ENCODE results near the gene ARHGEF39. TPM values are rescaled to one million over a fixed set of nuclear protein-coding genes. Genes with fewer than 3 reads are reported as not detected.

ARHGEF39 gene
- total and polyA plus RNA-seq, 4 donors = 0.25 to 1.8 (median 1.2) TPM

DNA sequence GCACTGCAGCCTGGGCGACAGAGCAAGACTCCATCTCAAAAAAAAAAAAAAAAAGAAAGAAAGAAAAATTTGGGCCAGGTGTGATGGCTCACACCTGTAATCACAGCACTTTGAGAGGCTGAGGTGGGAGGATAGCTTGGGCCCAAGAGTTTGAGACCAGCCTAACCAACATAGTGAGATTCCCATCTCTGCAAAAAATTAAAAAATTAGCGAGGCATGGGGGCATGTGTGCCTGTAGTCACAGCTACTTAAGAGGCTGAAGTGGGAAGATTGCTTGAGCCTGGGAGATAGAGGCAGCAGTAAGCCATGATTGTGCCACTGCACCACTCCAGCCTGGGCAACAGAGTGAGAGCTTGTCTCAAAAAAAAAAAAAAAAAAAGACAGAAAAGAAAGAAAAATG lies 11.4 kb downstream of the ARHGEF39 start:
- H3K27me3 ChIP-seq (ENCODE audit: control insufficient read depth in 1 of 2, insufficient read depth in 2 of 2, low read length in 1 of 2) = no peaks in the 10 kb centered on the region
- ATAC-seq (ENCODE audit: low FRiP score) (no peak), DNase-seq (no peak)
- no peak overlapping the region for H3K4me3 ChIP-seq (ENCODE audit: low read length in 2 of 2)
- H3K9me3 ChIP-seq (ENCODE audit: control insufficient read depth, low read length) = no peaks in the 10 kb centered on the region
- no peaks in the 10 kb centered on the region for H3K4me1 ChIP-seq (ENCODE audit: control insufficient read depth in 1 of 2, insufficient read depth in 2 of 2, low read length in 2 of 2)
- H3K27ac ChIP-seq (ENCODE audit: low read depth in 1 of 2, low read length in 2 of 2) = no peak overlapping the region
- no peaks in the 10 kb centered on the region for H3K36me3 ChIP-seq (ENCODE audit: control insufficient read depth in 1 of 2, insufficient read depth in 2 of 2, low read length in 1 of 2)
- WGBS, 2 donors = 89 to 93% methylated on average over 2 of the region's 2 CpGs
- intact Hi-C loops (cut with DNase I) = loop anchor here in 1 of 2 donors (10.0 kb wide), 1 partner anchor 231 kb away; no protein-coding TSS in a partner anchor

DNA sequence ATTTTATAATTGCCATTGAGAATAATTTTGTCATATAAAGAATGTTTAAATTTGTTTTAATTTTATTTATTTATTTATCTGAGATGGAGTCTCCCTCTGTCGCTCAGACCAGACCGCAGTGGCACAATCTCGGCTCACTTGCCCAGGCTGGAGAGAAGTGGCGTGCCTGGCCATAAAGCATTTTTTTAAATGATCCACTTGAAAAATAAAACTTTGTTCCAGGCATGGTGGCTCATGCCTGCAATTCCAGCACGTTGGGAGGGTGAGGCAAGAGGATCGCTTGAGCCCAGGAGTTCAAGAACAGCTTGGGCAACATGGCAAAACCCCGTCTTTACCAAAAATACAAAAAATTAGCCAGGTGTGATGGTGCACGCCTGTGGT lies 12.2 kb downstream of the ARHGEF39 start:
- no peak for DNase-seq
- WGBS, 2 donors = 85 to 88% methylated on average over 8 of the region's 8 CpGs

GRCh38 chr9:35651956-35652828 lies 12.8 kb downstream of the ARHGEF39 start:
- ATAC-seq (ENCODE audit: low FRiP score) = no peak
- H3K27ac ChIP-seq (ENCODE audit: low read depth in 1 of 2, low read length in 2 of 2) = peak overlapping the region in 1 of 2 donors; percentile 17
- no peaks in the 10 kb centered on the region for H3K36me3 ChIP-seq (ENCODE audit: control insufficient read depth in 1 of 2, insufficient read depth in 2 of 2, low read length in 1 of 2)
- no peaks in the 10 kb centered on the region for H3K9me3 ChIP-seq (ENCODE audit: control insufficient read depth, low read length)
- H3K4me3 ChIP-seq (ENCODE audit: low read length in 2 of 2) = no peak overlapping the region
- no peak for DNase-seq
- H3K27me3 ChIP-seq (ENCODE audit: control insufficient read depth in 1 of 2, insufficient read depth in 2 of 2, low read length in 1 of 2) = no peaks in the 10 kb centered on the region
- WGBS, 2 donors = 85 to 86% methylated on average over 7 of the region's 7 CpGs
- H3K4me1 ChIP-seq (ENCODE audit: control insufficient read depth in 1 of 2, insufficient read depth in 2 of 2, low read length in 2 of 2) = no peaks in the 10 kb centered on the region
- intact Hi-C loops (cut with DNase I) = loop anchor here in 1 of 2 donors (10.0 kb wide), 1 partner anchor 233 kb away; no protein-coding TSS in a partner anchor

More for the DNA sequence above, 12.2 kb downstream of the ARHGEF39 start:
- Histone ChIP-seq H3K9me3 (ENCODE audit: control insufficient read depth, low read length) (no peaks in the 10 kb centered on the region), H3K4me1 (ENCODE audit: control insufficient read depth in 1 of 2, insufficient read depth in 2 of 2, low read length in 2 of 2) (no peaks in the 10 kb centered on the region), H3K27ac (ENCODE audit: low read depth in 1 of 2, low read length in 2 of 2) (no peak overlapping the region), H3K36me3 (ENCODE audit: control insufficient read depth in 1 of 2, insufficient read depth in 2 of 2, low read length in 1 of 2) (no peaks in the 10 kb centered on the region), H3K27me3 (ENCODE audit: control insufficient read depth in 1 of 2, insufficient read depth in 2 of 2, low read length in 1 of 2) (no peaks in the 10 kb centered on the region), H3K4me3 (ENCODE audit: low read length in 2 of 2) (no peak overlapping the region)
- intact Hi-C loops (cut with DNase I) = loop anchor here in 1 of 2 donors (10.0 kb wide), 1 partner anchor 232 kb away; no protein-coding TSS in a partner anchor
- ATAC-seq (ENCODE audit: low FRiP score) = no peak

DNA sequence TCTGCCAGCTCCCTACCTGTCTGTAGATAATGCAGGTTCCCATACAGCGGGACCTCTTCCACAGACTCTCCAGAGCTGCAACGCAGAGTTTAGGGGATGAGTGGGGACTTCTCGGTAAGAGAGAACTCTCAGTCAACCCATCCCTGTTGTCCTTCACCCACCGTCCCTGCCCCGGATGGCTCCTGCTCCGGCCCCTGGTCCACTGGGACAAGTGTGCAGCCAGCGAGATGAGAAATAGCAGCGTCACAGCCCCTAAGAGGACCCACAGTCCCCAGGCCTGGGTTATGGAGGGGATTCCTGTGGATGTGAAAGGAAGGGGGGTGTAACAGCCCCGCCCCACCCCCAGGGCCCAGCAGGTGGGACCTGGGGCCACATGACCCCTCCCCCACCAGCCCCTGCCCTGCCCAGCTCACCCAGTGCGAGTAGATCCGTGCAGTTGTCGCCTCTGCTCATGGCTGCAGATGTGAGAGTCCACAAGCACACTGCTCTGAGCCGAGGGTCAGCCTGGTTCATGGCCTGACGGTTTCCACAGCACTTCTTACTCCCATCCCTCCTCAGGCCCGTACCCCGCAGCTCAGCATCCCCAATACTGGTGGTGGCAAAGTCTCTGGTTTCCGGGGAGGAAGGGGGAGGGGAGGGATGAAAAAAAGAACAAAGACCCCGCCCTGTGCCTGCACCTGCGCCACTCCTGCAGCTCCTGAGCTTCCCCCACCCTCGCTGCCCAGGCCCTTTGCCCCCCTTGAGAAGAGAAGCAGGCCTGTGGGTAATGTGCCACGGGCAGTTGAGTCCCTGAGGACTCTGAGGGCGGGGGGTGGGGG lies 14.4 kb downstream of the ARHGEF39 start, which contains the start of gene SIT1:
SIT1 (minus strand) TSS at position 591 of the 818 bp plus-strand sequence; CDS start at position 513, 78 bp downstream.
- Histone ChIP-seq H3K36me3 (ENCODE audit: control insufficient read depth in 1 of 2, insufficient read depth in 2 of 2, low read length in 1 of 2) (no peaks in the 10 kb centered on the region), H3K27ac (ENCODE audit: low read depth in 1 of 2, low read length in 2 of 2) (peak within 1 kb of the TSS in 1 of 2 donors; percentile 87), H3K9me3 (ENCODE audit: control insufficient read depth, low read length) (no peaks in the 10 kb centered on the region), H3K4me1 (ENCODE audit: control insufficient read depth in 1 of 2, insufficient read depth in 2 of 2, low read length in 2 of 2) (no peaks in the 10 kb centered on the region), H3K27me3 (ENCODE audit: control insufficient read depth in 1 of 2, insufficient read depth in 2 of 2, low read length in 1 of 2) (no peaks in the 10 kb centered on the region), H3K4me3 (ENCODE audit: low read length in 2 of 2) (no peak within 1 kb of the TSS)
- 51 to 55% methylated on average over 21 to 22 of the region's 22 CpGs for WGBS, 2 donors
- ATAC-seq (ENCODE audit: low FRiP score) (no peak), DNase-seq (no peak)
- intact Hi-C loops (cut with DNase I) = loop anchor here in 1 of 2 donors (10.0 kb wide), 1 partner anchor 234 kb away; no protein-coding TSS in a partner anchor

- Histone ChIP-seq H3K27ac (ENCODE audit: low read depth in 1 of 2, low read length in 2 of 2) (peak overlapping the region; percentile 28 to 87), H3K36me3 (ENCODE audit: control insufficient read depth in 1 of 2, insufficient read depth in 2 of 2, low read length in 1 of 2) (no peaks in the 10 kb centered on the region), H3K27me3 (ENCODE audit: control insufficient read depth in 1 of 2, insufficient read depth in 2 of 2, low read length in 1 of 2) (no peaks in the 10 kb centered on the region), H3K9me3 (ENCODE audit: control insufficient read depth, low read length) (no peaks in the 10 kb centered on the region), H3K4me1 (ENCODE audit: control insufficient read depth in 1 of 2, insufficient read depth in 2 of 2, low read length in 2 of 2) (no peaks in the 10 kb centered on the region), H3K4me3 (ENCODE audit: low read length in 2 of 2) (no peak overlapping the region)
- 24 to 27% methylated on average over 26 of the region's 26 CpGs for WGBS, 2 donors
- intact Hi-C loops (cut with DNase I) = loop anchor here in 1 of 2 donors (5.0 to 10.0 kb wide), 3 partner anchors 42 to 235 kb away; partner anchors contain the start of gene TESK1
- ATAC-seq (ENCODE audit: low FRiP score) (peak; percentile 28), DNase-seq (peak; percentile 77 to 87)
Observed at GRCh38 chr9:35649431-35650340, 15.3 kb downstream of the ARHGEF39 start.

DNA sequence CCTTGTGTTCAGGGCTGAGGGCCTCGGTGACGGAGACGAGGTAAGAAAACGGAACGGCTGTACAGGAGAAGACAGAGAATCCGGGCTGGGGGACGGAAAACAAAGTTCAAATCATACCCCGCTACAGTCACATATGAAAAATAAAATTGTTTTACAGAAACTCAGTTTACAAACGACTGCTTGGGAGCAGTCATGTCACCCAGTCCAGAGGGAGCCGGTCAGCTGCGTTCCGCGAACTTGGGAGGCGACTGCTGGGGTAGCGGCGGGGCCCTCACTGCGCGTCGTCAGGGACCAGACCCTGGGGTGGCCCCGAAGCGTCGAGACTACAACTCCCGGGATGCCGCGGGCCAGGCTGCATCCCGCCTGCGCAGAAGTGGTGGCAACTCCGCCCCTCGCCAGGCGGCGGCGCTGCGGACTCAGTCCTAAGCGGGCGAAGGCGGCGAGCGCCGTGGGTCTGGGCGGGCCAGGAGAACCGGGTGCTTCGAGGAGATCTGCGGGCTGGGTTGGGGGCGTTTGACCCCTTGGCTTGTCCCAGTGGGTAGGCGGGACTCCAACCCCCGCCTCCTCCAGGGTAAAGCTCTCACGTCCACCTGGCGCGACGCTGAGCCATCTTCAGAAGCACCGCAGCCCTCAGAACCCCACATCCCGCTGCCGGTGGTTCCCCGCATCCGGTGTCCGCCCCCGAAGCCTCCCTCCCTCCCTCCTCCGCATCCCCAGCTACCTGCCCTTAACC lies 18.3 kb downstream of the ARHGEF39 start:
- intact Hi-C loops (cut with DNase I) = loop anchor here in 1 of 2 donors (5.0 to 10.0 kb wide), 2 partner anchors 39 to 82 kb away; partner anchors contain the start of gene TESK1
- 1% methylated on average over 52 to 58 of the region's 58 CpGs for WGBS, 2 donors
- Histone ChIP-seq H3K36me3 (ENCODE audit: control insufficient read depth in 1 of 2, insufficient read depth in 2 of 2, low read length in 1 of 2) (no peaks in the 10 kb centered on the region), H3K4me3 (ENCODE audit: low read length in 2 of 2) (peak overlapping the region; percentile 37 to 50), H3K27ac (ENCODE audit: low read depth in 1 of 2, low read length in 2 of 2) (peak overlapping the region; percentile 31 to 62), H3K9me3 (ENCODE audit: control insufficient read depth, low read length) (no peaks in the 10 kb centered on the region), H3K4me1 (ENCODE audit: control insufficient read depth in 1 of 2, insufficient read depth in 2 of 2, low read length in 2 of 2) (no peaks in the 10 kb centered on the region), H3K27me3 (ENCODE audit: control insufficient read depth in 1 of 2, insufficient read depth in 2 of 2, low read length in 1 of 2) (no peaks in the 10 kb centered on the region)
- peak; percentile 97 to 98 for DNase-seq
- ATAC-seq (ENCODE audit: low FRiP score) = peak; percentile 97

GRCh38 chr9:35646153-35646532 lies 18.9 kb downstream of the ARHGEF39 start:
- peak in 1 of 2 donors; percentile 55 for DNase-seq
- Histone ChIP-seq H3K27me3 (ENCODE audit: control insufficient read depth in 1 of 2, insufficient read depth in 2 of 2, low read length in 1 of 2) (no peaks in the 10 kb centered on the region), H3K36me3 (ENCODE audit: control insufficient read depth in 1 of 2, insufficient read depth in 2 of 2, low read length in 1 of 2) (no peaks in the 10 kb centered on the region), H3K9me3 (ENCODE audit: control insufficient read depth, low read length) (no peaks in the 10 kb centered on the region), H3K4me1 (ENCODE audit: control insufficient read depth in 1 of 2, insufficient read depth in 2 of 2, low read length in 2 of 2) (no peaks in the 10 kb centered on the region), H3K4me3 (ENCODE audit: low read length in 2 of 2) (peak overlapping the region; percentile 37 to 50), H3K27ac (ENCODE audit: low read depth in 1 of 2, low read length in 2 of 2) (peak overlapping the region; percentile 31 to 62)
- peak; percentile 27 for ATAC-seq (ENCODE audit: low FRiP score)
- intact Hi-C loops (cut with DNase I) = loop anchor here in 1 of 2 donors (5.0 to 10.0 kb wide), 2 partner anchors 39 to 81 kb away; partner anchors contain the start of gene TESK1
- WGBS, 2 donors = 1% methylated on average over 11 of the region's 11 CpGs
